HT-29 (cell line): ENCODE results near the gene PLA2G2C. TPM values are rescaled to one million over a fixed set of nuclear protein-coding genes. Genes with fewer than 3 reads are reported as not detected.
"Not testable (repeated sequence)": the region's sequence is repeated elsewhere in the genome, so short reads cannot be mapped to it uniquely, and the experiment has no call there.

Experiments used
- DNase-seq: peaks from one replicate; pipeline ENCODE4 v3.0.0-alpha.2; 2015; ENCODE audit warnings: low spot score
- total RNA-seq: library from RNA; depleted of rRNA; stranded (reverse); fragments of >200 nt; shearing (Covaris generic); gene quantifications from 2 replicates; pipeline ENCODE4 v1.2.3, GENCODE V29; 2014; rRNA removed

PLA2G2C gene
- not detected in 2 replicates for total RNA-seq

DNA sequence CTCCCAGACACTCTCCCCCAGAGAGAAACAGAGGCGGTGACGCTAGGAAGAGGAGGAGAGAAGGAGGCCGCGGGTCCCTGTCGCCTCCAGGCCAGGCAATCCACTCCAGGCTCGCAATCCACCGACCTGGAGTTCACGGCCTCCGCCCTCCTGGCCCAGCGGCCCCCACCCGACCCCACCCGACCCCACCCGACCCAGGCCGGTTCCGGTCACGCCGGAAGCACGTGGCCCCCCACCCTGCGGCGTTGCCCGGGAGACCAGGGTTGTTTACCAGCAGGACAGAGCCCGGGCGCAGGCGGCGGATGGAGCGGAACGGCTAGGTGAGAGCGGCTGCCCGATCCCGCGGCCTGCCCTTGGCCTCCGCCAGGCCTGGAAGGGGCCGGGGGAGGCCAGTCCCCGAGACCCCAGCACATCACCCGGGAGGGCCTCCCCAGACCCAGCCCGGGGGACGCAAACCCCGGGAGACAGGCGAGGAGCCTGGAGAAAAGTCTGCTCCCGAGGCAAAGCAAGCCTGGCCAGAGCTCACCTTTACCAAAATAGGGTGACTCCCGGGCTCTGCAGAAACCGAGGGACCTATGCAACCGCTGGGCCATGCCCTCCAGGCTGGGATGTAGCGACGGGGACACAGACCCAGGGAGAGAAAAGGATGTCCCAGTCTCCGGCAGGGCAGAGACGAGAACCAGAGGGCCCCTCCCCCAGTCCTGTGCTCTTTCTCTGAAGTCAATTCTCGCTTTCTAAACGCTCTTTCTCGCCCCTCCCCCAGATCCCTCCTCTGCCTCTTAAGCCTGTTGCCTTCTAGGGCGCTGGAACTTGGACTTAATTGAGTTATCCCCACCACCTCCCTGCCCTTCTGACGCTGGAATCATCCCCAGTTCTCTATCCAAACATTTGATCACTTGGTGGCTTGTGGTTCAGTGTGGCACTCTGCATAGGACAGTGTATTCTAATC is at the start of gene PLA2G2C, which contains the start of gene UBXN10:
PLA2G2C (minus strand) TSS at position 685 of the 949 bp plus-strand sequence. CDS start 9,155 bp downstream, outside the sequence.
UBXN10 (plus strand) TSS at position 263 of the 949 bp plus-strand sequence. CDS start 4,466 bp downstream, outside the sequence.
- peak; percentile 49 for DNase-seq

DNA sequence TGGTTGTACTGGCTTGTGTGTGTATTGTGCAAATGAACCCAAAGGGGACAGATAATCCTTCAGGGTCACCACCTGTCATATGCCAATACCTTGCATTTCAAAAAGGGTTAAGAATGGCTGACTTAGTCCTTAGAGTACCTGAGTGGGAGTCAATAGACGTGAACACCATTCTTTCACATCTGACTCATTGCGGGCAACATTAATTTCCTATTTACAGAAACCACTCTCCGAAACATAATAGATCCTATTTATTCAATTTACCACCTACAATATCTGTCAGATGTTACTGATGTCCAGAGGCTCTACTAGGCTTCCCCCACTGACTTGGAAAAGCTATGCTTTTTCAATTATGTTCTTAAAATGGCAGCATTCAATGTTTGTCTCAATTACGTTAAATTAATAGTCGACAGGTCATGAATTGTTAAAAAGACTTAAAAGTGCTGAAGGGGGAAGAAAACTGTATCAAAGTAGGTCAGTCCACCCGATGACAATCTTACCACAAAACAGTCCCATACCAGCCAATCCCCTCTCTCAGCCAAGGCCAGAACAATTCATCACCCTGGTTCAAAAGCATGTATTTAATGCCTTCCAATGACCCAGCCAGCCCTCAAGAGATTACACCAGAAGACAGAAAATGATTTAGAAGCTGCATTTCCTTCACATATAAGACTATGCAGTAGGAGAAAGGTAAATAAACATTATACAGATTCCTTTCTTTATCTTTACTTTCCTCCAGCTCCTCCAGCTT is 48.6 kb upstream of the PLA2G2C start:
- no peak for DNase-seq

DNA sequence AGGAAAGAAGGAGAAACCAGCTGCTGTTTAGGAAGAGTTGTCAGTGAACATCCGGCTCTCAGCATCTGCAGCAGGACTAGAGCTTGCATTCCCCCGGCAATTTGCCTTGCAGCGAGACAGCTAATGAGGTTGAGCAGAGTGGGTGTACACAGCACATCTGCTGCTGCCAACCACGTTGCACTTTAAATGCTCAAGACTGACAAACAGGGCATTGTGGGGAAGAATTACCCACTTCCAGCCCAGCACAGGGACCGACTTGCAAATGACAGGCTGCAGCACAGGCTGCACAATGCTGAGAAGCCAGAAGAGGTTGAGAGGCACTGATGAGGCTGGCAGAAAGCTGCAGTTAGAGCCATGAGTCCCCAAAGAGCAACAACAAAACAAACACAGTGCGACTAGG is 47.5 kb upstream of the PLA2G2C start:
- DNase-seq: no peak

DNA sequence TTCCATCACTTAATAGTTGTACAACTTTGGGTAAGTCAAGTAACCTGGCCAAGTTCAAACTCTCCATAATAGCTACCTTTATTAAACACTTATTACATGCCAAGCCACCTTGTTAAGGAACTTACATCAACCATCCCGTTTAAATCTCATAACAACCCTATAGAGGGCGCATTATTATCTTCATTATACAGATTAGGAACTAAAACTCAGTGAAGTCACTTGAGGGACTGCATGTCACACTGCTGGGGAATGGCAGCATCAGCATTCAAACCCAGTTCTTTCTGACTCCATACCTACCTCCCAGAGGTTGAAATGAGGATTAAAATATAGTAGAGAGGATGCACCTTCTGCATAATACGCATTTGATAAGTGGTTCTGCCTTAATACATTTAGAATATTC is 47.1 kb upstream of the PLA2G2C start:
- DNase-seq: peak; percentile 54

DNA sequence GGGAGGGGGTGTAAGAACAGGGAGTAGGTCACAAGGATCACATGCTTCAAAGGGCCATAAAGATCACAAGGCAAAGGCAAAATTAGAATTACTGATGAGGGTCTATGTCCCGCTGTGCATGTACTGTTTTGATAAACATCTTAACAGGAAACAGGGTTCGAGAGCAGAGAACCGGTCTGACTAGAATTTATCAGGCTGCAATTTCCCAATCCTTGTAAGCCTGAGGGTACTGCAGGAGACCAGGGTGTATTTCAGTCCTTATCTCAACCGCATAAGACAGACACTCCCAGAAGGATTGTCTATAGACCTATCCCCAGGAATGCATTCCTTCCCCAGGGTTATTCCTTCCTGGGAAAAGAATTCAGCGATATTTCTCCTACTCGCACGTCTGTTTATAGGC is 46.2 kb upstream of the PLA2G2C start:
- not testable (repeated sequence) for DNase-seq

GRCh38 chr1:20229171-20229570 is 42.9 kb upstream of the PLA2G2C start:
- no peak for DNase-seq

GRCh38 chr1:20228314-20228825 is 42.1 kb upstream of the PLA2G2C start:
- no peak for DNase-seq

- no peak for DNase-seq
Measured at GRCh38 chr1:20227704-20228103, 41.4 kb upstream of the PLA2G2C start.

GRCh38 chr1:20224546-20224945 is 38.2 kb upstream of the PLA2G2C start:
- DNase-seq: no peak

DNA sequence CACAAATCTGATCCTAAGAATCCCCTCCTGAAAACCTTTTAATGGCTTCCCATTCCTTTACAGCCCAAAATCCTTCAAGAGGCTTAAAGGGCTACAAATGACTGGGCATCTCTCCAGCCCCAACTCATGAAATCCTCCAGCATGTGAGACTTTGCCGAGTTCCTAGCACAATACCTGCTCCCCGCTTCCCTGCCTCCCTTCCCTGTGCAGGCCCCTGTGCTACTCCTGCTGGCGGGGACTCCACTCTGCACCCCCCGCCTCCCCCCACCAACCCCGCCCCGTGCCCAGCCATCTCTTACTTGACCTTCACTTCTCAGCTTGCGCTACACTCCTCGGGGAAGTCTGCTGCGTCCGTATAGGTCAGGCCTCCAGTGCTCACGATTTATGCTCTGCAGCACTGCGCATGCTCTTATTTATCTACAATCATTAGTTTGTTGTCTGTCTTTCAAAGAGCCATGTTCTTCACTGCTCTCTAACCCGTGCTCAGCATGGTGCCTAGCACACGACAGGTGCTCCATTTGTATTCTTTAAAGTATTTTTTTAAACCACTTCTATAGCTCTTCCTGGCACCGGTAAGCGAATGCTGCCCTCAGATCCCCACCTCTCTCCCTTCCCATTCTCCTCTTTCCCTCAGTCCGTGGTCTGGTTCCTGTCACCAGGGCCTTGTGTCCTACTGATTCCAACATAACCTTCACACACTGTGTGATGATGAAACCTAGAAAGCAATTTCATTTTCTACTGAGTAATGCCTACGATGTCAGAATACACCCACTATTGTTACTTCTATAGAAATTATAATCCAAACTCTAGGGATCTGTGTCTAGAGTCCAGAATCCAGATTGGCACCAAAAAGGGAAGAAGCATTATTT is 37.5 kb upstream of the PLA2G2C start:
- no peak for DNase-seq

- DNase-seq: no peak
Measured at GRCh38 chr1:20223106-20223505, 36.8 kb upstream of the PLA2G2C start.

- DNase-seq: no peak
Measured at GRCh38 chr1:20220036-20220435, 33.7 kb upstream of the PLA2G2C start.

DNA sequence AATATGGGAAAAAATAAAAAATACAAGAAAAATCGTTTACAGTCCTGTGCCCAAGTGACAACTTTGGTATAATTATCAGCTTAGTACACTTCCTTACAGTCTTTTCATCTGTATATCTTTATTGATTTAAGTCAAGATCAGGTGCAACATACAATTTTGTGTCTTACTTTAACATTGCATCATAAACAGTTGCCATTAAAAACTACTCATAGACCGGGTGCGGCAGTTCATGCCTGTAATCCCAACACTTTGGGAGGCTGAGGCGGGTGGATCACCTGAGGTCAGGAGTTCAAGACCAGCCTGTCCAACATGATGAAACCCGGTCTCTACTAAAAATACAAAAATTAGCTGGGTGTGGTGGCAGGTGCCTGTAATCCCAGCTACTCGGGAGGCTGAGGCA is 32.7 kb upstream of the PLA2G2C start:
- DNase-seq: not testable (repeated sequence)

DNA sequence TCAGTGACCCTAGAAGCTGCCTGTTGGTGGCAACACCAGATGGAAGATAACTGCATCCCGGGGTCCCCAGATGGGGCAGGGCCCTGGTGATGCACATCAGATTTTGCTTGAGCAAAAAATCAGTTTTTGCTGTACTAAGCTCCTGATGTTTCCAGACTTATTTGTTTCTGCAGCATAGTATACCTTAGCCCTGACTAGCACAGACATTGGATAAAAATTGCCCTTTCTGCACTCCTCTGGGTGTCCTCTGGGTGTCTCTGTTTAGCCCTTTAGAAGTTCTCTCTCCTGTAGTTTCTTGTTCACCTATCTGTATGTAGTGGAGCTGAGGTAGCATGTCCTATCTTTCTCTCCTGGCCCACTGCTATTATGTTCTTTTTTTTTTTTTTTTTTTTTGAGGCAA is 30.3 kb upstream of the PLA2G2C start:
- DNase-seq: peak; percentile 58

- no peak for DNase-seq
Measured at GRCh38 chr1:20215716-20216115, 29.4 kb upstream of the PLA2G2C start.

DNA sequence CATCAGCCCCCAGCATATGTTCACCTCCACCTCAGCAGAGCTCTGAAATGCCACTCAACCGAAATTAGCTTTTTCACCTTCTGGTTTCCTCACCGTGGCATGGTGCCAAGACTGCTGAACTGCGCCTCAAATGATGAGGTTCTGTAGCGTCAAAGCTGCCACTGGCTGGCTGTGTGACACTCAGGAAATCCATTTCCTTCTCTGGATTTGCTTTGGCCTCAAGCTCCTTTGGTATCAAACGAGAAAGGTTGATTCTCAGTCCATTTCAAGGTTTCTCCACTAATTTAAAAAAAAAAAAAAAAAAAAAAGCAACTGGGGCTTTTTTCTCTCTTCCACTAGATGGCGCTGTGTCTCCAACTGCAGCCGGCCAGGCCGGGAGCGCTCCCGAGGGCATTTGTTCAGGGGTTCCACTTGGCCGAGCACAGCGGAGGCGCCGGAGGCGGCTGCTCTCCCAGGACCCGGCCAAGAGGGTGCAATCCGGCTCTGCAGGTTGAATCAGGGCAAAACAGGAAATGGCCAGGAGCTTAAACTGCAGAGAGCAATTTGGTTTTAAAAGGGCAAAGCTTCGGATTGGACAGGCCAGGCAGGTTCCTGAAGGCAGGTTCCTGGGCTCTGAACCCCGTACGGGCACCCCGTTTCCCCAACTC is 26.5 kb upstream of the PLA2G2C start:
- peak; percentile 75 for DNase-seq

DNA sequence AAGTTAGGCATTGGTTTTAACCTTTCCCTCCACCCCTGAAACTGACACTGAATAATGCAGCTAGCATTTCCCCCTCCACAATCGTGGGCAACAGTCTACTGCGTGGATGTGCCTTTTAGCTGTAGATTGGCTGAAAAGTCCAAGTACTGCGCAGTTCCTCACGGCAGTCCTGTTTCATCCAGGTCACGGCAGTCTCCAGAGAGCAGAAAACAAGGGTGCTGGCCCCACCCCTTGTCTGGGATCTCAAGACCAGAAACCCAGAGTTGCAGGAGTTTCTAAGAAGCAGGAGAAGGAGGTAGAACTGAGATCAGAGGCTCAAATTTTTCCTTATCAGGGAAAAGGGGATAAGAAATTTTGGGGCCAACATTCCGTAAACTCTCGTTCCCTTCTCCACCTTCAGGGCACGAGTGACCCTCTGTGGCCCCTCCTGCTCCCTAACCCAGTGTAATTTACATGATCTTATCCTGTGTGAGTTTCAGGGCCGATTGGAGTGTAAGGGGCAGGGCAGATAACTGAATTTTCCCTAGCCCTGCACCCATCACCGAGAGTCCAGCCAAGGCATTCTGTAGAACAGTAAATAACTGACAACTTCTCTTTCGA is 25.9 kb upstream of the PLA2G2C start:
- no peak for DNase-seq

GRCh38 chr1:20211511-20211931 is 25.2 kb upstream of the PLA2G2C start:
- DNase-seq: no peak

DNA sequence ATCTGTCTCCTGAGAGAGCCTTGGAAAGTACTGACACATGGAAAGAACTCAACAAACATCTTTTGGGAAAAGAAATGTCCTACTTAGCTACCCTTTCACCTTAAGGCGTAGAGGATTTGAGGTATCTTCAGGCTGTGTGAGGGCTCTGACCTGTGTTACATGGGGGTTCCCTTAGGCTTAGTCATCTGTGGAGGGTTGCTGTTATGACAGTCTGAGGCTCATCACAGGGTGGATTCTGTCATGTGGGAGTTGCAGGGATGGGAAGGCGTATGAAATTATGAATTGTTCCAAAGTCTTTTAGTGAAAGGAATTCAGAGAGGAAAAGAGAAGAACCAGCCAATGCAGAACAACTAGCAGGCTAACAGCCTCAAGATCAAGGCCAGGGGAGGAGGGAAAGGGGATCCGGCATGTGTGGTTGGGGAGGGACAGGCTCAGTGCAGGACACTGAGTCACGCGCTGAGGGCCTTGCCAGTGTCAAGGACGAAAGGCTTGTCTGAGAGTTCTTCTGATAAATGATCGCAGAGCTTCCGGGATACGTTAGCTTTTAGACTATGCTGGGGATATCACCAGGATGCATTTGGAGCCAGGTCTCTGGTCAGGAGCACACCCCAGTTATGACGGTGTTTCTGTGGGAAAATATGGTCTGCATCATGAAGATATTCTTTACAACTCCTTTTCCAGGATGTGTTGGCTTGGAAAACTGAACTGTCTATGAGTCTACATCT is 24.6 kb upstream of the PLA2G2C start:
- no peak for DNase-seq
